Nephron progenitor cell (in vitro differentiated cells): Measurements from ENCODE around the gene SMG9.

Source experiments
- DNase-seq: peaks from one replicate; pipeline ENCODE4 v3.0.0; 2021
- H3K27ac Mint-ChIP-seq: 2 replicates; pipeline ENCODE4 v1.8.0; 2021; ENCODE audit warnings: mild to moderate bottlenecking, moderate library complexity, mixed read lengths
- H3K27me3 Mint-ChIP-seq: 2 replicates; pipeline ENCODE4 v1.8.0; 2021; ENCODE audit warnings: mild to moderate bottlenecking, low read depth, mixed read lengths; ENCODE audit not compliant: poor library complexity
- H3K36me3 Mint-ChIP-seq: 2 replicates; pipeline ENCODE4 v1.8.0; 2021; ENCODE audit warnings: low read depth, mixed read lengths
- H3K4me1 Mint-ChIP-seq: 2 replicates; pipeline ENCODE4 v1.8.0; 2021; ENCODE audit warnings: mixed read lengths
- H3K4me3 Mint-ChIP-seq: 2 replicates; pipeline ENCODE4 v1.8.0; 2021; ENCODE audit warnings: mild to moderate bottlenecking, moderate library complexity, mixed read lengths
- H3K9me3 Mint-ChIP-seq: 2 replicates; pipeline ENCODE4 v1.8.0; 2021; ENCODE audit warnings: mild to moderate bottlenecking, moderate library complexity, mixed read lengths
- TF ChIP-seq, protein P1 (sequence below): fragments of 200-600 bp; sonication (generic); IDR thresholded peaks from 2 replicates; pipeline ENCODE4 v1.5.0; 2021; ENCODE audit warnings: antibody characterized with exemption

SMG9 gene

DNA sequence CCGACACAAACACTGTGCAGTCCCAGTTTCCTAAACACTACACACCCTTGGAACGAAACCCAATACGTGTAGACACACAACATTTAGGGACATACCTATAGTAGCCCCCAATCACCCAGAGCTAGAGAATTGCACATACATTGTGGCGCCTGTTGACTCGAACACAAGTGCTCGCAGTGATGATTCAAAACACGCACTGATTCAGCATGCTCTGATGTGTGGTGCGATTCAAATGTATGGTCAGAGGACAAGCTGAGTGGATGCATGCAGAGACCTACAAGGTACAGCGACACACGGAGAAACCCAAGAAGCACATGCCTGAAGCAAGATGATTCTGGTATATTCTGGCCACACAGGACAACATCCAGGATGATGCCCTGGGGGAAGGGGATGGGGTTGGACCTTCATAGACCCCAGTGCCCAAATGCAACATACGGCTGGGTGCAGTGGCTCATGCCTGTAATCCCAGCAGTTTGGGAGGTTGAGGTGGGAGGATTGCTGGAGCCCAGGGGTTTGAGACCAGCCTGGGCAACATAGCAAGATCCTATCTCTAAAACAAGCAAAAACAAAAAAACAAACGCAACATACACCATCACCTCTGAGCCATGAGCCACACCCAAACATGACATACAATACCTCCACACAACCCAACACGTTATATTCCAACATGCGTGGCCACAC is 27.0 kb upstream of the SMG9 start:
- Mint-ChIP-seq H3K27ac (no peak overlapping the region), H3K9me3 (no peaks in the 10 kb centered on the region), H3K36me3 (no peaks in the 10 kb centered on the region), H3K4me3 (no peak overlapping the region), H3K4me1 (peaks cover 57% of the 10 kb centered on the region), H3K27me3 (peaks cover 48% of the 10 kb centered on the region)
- no peak for DNase-seq
- TF ChIP-seq, protein P1, sequence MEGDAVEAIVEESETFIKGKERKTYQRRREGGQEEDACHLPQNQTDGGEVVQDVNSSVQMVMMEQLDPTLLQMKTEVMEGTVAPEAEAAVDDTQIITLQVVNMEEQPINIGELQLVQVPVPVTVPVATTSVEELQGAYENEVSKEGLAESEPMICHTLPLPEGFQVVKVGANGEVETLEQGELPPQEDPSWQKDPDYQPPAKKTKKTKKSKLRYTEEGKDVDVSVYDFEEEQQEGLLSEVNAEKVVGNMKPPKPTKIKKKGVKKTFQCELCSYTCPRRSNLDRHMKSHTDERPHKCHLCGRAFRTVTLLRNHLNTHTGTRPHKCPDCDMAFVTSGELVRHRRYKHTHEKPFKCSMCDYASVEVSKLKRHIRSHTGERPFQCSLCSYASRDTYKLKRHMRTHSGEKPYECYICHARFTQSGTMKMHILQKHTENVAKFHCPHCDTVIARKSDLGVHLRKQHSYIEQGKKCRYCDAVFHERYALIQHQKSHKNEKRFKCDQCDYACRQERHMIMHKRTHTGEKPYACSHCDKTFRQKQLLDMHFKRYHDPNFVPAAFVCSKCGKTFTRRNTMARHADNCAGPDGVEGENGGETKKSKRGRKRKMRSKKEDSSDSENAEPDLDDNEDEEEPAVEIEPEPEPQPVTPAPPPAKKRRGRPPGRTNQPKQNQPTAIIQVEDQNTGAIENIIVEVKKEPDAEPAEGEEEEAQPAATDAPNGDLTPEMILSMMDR, result no peak

DNA sequence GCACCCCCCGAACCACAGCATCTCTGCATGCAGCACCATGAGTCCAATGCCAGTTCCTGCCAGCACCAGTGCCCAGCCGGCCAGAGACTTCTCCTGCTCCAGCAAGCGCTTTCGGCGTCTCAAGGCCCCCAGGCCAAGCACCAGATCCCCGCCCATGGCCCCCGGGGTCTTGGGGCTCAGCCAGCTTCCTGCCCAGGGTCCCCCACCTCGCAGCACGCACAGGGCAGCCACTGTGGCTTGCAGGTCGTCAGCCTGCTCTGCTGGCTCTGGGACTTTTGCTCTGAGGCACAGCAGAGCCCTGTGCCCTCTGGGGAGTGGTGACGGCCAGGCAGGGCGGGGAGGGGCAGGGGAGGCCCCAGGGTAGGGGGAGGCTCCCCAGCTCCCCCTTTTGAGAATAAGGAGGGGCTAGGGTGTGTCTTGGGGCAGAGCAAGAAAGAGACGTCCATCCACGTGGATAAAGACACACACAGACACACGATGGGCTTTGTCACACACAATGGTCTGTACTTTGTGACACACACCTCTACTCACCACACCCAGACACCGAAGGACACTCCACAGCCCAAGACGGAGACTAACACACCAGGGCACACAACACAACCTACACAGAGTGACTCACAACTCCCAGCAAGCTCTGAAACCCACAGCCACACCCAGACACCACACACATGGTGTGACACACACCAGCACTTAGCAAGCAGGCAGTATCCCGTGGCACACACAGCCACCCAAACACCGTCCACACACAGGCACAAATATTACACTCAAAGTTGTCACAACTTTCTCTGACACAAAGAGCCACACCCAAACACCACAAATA is 26.2 kb upstream of the SMG9 start, which contains the start of gene KCNN4:
TSS of gene KCNN4 (minus strand) at position 268 of the 820 bp plus-strand sequence. CDS start at position 156, 112 bp downstream.
- Mint-ChIP-seq H3K4me3 (no peak within 1 kb of the TSS), H3K4me1 (peaks cover 63% of the 10 kb centered on the region), H3K27me3 (peaks cover 49% of the 10 kb centered on the region), H3K27ac (no peak within 1 kb of the TSS), H3K9me3 (no peaks in the 10 kb centered on the region), H3K36me3 (no peaks in the 10 kb centered on the region)
- TF ChIP-seq, protein P1, result no peak
- DNase-seq, result no peak

DNA sequence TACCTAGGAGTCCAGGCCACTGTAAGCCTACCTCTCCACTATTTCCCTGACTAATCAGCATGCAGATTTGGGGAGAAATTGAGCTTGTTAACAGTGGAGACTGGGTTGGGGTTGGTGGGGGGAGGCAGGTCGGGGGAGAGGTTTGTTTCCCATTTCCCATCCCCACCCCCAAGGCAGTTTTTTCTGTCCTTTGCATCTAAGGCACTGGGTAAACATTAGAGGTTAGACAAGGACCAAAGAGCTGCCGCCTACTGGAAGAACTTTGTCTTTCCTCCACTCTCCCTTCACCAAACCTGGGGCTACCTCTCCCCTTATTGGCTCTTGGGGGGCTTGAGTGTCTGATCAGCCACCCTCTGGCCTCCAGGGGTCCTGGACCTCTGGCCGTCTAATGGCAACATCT is 25.1 kb upstream of the SMG9 start:
- H3K4me3 Mint-ChIP-seq, result no peak overlapping the region
- no peaks in the 10 kb centered on the region for H3K36me3 Mint-ChIP-seq
- H3K4me1 Mint-ChIP-seq, result peaks cover 70% of the 10 kb centered on the region
- H3K27me3 Mint-ChIP-seq, result peaks cover 60% of the 10 kb centered on the region
- H3K9me3 Mint-ChIP-seq, result no peaks in the 10 kb centered on the region
- TF ChIP-seq, protein P1, result no peak
- no peak for DNase-seq
- H3K27ac Mint-ChIP-seq, result peak overlapping the region; percentile 12

DNA sequence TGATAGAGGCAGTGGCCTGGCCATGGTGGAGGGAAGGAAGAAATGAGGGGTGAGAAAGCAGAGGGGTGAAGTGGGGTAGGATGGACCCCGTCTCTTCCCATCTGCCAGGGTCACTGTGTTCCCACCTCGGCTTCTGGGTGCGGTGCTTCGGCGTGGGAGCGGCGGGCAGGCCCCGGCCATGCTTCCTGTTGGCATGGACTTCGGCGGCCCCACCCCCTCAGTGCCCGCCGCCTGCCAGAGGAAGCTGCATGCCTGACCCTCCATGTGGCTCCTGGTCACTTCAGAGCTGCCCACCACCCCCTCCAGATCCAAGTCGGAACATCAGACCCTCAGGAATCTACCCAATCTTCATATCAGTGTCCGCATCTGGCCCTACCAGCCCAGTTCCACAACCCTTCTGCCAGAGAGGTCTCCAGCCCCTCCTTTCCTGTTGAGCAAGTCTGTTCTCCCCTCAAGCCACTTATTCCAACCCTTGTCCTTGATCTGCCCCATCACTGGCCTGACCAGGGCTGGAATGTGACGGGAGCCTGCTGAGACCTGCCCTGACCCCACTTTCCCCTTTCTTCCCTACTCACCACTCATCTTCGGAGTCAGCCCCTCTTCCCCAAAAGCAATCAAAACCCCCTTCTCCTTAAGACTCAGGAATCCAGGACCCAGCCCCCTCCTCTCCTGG is 24.5 kb upstream of the SMG9 start:
- peaks cover 72% of the 10 kb centered on the region for H3K4me1 Mint-ChIP-seq
- H3K27me3 Mint-ChIP-seq, result peaks cover 64% of the 10 kb centered on the region
- TF ChIP-seq, protein P1, result no peak
- no peaks in the 10 kb centered on the region for H3K36me3 Mint-ChIP-seq
- H3K4me3 Mint-ChIP-seq, result no peak overlapping the region
- DNase-seq, result no peak
- H3K9me3 Mint-ChIP-seq, result no peaks in the 10 kb centered on the region
- H3K27ac Mint-ChIP-seq, result peak overlapping the region; percentile 12

DNA sequence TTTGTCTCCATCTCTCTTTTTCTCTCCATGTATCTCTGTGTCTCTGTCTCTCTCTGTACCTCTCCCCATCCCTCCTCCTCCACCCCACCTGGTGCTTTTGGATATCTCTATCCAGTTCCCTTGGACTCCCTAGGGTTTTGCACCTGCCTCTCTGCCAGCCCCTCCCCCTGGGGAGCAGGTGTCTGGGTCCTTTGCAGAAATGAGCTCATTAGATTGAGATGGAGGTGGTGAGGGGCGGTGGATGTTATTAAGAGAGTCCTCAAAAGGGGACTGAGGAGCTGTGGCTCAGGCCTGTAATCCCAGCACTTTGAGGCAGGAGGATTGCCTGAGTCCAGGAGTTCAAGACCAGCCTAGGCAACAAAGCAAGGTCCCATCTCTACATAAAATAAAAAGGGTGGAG is 23.9 kb upstream of the SMG9 start:
- peaks cover 65% of the 10 kb centered on the region for H3K27me3 Mint-ChIP-seq
- H3K36me3 Mint-ChIP-seq, result no peaks in the 10 kb centered on the region
- H3K27ac Mint-ChIP-seq, result no peak overlapping the region
- peaks cover 69% of the 10 kb centered on the region for H3K4me1 Mint-ChIP-seq
- no peaks in the 10 kb centered on the region for H3K9me3 Mint-ChIP-seq
- no peak for DNase-seq
- no peak overlapping the region for H3K4me3 Mint-ChIP-seq
- TF ChIP-seq, protein P1, result no peak
